HT1080 (cell line): ENCODE data around the gene ITPRIPL2. TPM values are rescaled to one million over a fixed set of nuclear protein-coding genes. Genes with fewer than 3 reads are reported as not detected.

Experiments
- DNase-seq: peaks from one replicate; pipeline ENCODE4 v3.0.0-alpha.2; 2015; ENCODE audit warnings: low read depth
- polyA plus RNA-seq, 2 experiments: library from polyadenylated mRNA; depleted of rRNA; stranded (reverse); fragments of >200 nt; gene quantifications; 2 replicates each; pipeline ENCODE4 v1.2.3, GENCODE V29; 2015
- total RNA-seq: library from RNA; depleted of rRNA; stranded (reverse); fragments of >200 nt; shearing (Covaris generic); gene quantifications from 2 replicates; pipeline ENCODE4 v1.2.3, GENCODE V29; 2014; rRNA removed

The ITPRIPL2 gene
- 22.0 and 29.0 TPM in 2 replicates for total RNA-seq
- 17.0 and 19.3 TPM in 2 replicates for polyA plus RNA-seq (2015; cell fraction: cytosol; rRNA removed)
- 25.6 and 28.6 TPM in 2 replicates for polyA plus RNA-seq (2015; cell fraction: nucleus; rRNA removed)

DNA sequence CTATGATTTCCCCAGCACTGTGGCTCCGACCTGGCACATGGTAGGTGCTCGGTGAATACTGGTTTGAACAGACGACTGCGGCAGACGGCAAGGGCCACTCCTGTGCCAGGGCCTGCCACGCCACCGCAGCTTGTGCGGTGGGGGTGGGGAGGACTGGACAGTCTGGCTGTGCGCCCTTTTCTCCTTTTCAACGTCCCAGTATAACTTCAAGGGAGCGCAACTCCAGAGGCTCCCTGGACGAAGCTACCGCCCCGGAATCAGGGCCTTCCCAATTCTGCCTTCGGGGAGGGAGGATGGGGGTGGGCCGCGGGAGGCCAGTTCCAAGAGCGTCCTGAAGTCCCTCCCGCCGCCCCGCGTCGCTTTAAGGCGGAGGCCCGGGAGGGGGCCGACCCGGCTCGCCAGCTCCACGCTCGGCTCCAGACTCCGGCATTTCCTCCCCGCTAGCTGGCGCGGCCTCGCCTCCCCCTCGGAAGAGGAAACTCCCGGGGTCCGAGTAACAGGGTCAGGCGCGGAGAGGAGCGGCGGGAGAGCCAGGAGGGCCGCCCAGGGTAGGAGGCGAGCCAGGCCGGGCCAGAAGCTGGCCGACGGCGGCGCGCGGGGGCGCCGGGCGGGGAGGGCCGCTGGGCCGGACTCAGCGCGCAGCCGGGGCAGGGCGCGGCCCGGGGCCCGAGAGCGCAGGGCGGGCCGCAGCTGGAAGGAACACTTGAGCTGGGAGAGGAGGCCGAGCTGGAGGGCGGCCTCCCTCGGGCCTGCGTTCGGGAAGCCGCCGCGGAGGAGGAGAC lies at the start of gene ITPRIPL2:
ITPRIPL2 (plus strand) TSS at position 388 of the 782 bp plus-strand sequence. CDS start 498 bp downstream, outside the sequence.
- peak; percentile 80 for DNase-seq

DNA sequence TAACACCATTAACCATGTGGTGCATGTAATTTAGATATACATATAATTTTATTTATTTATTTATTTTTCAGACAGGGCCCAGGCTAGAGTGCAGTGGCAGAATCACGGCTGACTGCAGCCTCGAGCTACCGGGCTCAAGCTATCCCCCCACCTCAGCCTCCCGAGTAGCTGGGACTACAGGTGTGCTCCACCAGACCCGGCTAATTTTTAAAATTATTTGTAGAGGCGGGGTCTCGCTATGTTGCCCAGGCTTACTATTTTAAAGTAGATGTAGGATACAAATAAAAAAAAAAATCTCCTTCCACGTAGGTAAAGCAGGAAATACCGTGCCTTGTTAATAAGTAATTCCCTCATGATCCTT lies 46.8 kb upstream of the ITPRIPL2 start:
- DNase-seq: no peak

DNA sequence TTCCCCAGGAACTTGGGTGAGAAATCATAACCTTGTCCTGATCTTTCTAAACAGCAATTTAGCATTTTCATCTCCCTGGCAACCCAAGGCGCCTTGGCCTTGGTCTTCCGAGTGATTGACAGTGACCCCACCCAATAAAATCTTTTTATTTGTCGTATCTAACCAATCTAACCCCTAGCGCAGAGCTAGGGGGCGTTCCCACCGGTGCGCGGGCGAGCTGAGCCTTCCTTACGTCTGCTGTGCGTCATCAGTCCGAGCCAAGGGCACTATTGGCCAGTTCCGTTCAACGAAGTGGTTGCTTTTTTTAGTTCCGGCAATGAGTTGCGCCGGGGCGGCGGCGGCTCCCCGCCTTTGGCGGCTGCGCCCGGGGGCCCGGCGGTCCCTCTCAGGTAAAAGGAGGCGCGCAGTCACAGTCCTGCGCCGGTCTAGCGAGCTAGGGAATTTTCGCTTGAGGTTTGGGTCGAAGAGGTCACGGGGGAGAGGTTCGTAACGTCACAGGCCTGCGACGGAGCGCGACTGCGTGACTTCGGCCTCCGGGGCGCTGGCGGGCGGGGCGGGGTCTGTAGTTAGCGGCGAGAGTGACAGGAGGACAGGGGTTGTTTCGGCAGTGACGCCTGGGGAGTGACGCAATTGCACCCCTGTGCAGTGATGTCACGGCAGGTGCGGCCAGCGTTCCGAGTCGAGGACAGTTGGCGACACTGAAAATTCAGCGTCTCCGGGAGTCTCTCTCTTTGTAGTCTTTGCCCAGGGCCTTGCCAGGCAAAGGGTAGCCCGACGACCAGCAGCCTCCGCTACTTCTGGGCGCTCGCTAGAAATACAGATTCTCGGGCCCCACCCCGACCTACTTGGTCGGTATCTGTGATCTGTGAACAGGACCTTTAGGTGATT lies 46.2 kb upstream of the ITPRIPL2 start, which contains the start of gene COQ7:
COQ7 (plus strand) TSS at position 266 of the 888 bp plus-strand sequence; CDS start at position 317, 51 bp downstream.
- peak; percentile 99 for DNase-seq

DNA sequence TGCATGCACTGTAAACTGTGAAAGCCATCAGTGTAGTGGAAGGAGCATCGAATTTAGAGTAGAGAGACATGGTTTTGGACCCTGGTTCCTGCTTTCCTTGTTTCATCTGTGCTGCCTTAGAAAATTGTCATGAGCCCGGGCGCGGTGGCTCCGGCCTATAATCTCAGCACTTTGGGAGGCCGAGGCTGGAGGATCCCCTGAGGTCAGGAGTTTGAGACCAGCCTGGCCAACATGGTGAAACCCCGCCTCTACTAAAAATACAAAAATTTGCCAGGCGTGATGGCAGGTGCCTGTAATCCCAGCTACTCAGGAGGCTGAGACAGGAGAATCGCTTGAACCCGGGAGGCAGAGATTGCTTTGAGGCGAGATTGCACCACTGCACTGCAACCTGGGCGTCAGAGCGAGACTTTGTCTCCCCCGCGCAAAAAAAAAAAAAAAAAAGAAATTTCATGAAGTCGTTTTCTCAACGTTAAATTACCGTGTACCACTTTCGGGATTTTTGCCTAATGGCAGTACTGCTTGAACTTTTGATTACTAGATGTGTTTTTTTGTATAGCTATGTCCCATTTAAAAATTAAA lies 45.4 kb upstream of the ITPRIPL2 start:
- DNase-seq: no peak

DNA sequence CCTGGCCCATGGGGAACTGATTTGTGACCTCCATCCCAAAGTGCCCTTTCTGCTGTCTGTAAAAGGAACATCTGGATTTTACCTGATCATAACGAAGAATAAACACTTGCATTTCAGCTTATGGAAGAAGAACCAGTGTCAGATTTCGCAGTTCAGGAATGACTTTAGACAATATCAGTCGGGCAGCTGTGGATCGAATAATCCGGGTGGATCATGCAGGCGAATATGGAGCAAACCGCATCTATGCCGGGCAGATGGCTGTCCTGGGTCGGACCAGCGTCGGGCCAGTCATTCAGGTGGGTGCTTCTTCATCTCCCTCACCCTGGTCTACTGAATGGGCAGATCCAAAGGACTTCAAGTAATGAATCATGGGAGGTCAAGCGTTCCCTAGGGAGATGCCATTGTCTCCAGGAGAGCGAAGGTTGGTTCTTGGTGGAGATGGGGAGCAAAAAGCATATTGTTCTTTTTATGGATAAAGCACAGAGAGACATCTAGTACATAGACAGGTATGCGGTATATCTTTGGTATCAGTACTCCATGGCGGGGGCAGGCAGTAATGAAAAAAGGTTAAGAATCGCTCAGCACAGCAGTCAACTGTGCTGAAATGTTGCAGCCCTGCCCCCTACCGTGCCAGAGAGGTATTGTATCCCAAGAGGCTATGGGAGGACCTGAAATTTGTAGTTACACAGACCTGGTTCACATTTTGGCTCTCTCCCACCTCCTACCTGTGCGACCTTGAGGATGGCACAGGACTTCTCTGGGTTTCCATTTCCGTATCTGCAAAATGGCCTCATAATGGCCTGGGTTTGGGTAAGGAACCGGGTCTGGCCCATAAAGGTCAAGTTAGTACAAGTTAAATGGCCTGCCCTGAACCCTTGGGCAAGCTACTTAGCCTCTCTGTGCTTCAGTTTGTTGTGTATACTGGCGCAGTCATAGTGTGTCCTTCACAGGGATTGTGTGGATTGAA lies 41.7 kb upstream of the ITPRIPL2 start:
- peak; percentile 33 for DNase-seq

DNA sequence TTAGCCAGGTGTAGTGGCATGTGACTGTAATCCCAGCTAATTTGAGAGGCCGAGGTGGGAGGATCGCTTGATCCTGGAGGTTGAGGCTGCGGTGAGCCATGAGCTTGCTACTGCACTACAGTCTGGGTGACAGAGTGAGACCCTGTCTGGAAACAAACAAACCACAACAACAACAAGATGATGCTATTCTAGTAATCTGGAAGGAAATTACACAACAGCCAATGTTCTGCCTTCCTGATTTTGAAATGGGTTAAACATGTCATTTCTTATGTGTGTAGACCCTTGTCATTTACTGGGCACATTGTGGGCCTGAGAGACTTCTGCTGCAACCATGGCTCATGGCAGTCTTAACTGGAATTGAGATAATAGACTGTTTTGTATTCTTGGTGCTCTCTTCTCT lies 40.4 kb upstream of the ITPRIPL2 start:
- no peak for DNase-seq

DNA sequence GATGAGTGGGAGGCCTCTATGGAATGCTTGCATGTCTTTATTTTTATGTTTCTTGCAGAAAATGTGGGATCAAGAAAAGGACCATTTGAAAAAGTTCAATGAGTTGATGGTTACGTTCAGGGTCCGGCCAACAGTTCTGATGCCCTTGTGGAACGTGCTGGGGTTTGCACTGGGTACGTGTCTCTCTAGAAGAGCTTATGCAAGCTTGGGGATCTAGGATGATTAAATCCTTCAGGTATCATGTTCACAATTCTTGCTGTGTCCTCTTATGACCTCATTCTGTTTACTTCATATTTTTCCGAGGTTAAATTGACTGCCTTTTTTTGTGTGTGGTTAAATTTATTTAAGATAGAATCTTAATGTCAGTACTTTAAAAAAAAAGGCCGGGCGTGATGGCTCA lies 39.9 kb upstream of the ITPRIPL2 start:
- DNase-seq: no peak

DNA sequence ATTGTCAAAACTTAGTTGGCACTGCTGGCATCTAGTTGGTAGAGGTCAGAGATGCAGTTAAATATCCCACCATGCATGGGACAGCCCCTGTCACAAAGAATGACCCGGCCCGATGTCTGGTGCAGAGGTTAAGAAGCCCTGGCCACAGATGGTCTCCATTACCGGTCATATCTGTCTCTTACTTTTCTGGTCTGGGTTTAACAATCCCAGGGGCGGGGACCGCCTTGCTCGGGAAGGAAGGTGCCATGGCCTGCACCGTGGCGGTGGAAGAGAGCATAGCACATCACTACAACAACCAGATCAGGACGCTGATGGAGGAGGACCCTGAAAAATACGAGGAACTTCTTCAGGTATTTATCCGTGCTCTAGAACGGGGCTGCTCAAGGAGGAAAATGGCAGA lies 38.3 kb upstream of the ITPRIPL2 start:
- DNase-seq: no peak

DNA sequence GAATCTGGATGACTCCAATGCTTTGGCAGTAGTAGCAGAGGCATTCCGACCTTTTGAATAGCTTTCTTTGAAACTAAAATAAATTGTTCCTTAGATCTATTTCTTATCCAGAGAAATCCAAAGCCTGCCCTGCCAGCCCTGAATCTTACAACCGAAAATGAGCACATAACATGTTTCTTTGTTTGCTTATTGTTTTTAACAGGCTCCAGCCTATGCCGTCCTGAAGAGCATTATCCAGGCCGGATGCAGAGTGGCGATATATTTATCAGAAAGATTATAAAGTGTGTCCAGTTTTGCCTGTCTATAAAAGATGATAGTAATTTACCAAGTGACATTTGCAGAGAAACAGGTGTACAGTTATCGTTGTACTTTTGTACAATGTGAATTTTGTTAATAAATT lies 35.9 kb upstream of the ITPRIPL2 start:
- no peak for DNase-seq

GRCh38 chr16:19083670-19084069 lies 30.1 kb upstream of the ITPRIPL2 start:
- DNase-seq: no peak

DNA sequence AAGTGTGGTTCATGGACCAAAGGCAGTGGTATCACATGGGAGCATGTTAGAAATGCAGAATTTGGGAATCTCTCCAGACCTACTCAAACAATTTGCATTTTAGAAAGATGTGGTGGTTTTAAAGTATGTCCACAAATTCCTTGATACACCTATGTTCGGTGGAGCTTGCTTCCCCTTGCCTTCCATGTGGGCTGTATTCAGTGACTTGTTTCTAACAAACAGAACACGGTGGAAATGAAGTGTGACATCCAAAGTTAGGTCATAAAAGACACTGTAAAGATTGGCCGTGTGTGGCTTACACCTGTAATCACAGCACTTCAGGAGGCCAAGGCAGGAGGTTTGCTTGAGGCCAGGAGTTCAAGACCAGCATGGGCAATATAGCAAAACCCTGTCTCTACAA lies 29.6 kb upstream of the ITPRIPL2 start:
- no peak for DNase-seq

DNA sequence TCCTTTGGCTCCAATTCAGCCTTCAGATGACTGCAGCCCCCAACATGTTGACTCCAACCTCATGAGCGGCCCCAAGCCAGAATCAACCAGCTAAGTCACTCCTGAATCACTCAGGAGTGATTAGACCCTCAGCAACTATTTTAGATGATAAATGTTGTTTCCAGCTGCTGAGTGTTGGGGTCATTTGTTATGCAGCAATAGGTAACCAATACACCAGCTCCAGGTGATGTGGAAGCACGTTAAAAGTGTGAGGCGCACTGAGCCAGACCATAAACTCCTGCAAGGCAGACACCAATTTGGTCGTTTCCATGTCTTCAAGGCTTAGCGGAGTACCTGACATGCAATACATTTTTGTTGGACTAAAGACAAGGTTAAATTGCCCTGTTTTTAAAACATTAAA lies 28.9 kb upstream of the ITPRIPL2 start:
- no peak for DNase-seq

GRCh38 chr16:19085679-19086200 lies 28.0 kb upstream of the ITPRIPL2 start:
- DNase-seq: no peak

DNA sequence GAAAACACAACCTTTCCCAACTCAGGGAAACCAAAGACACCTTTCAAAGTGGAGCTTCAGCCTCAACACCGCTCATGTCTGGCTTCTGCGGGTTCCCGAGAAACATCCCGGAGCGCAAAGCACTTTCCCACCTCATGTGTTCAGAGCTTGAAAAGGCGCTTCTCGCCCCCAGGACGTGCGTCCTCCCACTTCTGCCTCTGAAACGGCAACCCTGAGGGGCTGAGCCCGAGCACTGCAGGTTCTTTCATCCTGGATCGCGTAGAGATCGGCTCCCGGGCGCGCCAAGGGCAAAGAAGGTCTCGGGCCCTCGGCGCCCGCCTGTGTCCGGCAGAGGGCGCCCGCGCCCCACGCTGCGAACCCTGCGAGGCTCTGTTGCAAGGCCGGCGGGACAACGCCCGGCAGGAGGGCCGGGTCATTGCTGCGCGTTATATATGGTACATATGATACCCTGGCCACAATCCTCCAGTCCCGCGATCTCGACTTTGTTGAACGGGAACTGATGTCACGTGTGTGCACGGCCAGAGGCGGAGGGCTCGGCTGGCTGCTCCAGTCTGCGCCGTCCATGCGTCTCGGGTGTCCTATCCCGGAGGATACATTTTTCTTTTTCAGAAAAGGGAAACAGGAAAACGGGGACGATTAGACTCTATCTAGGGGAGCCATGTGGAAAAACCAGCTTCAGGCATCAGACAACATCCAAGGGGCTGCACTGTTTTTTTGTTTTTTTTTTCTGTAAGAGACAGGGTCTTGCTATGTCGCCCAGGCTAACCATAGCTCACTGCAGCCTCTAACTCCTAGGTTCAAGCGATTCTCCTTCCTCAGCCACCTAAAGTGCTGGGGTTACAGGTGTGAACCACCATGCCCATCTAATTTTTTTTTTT lies 27.2 kb upstream of the ITPRIPL2 start:
- DNase-seq: peak; percentile 93

- DNase-seq: no peak
Measured at GRCh38 chr16:19088341-19088916, 25.3 kb upstream of the ITPRIPL2 start.

GRCh38 chr16:19089410-19089955 lies 24.3 kb upstream of the ITPRIPL2 start:
- no peak for DNase-seq

DNA sequence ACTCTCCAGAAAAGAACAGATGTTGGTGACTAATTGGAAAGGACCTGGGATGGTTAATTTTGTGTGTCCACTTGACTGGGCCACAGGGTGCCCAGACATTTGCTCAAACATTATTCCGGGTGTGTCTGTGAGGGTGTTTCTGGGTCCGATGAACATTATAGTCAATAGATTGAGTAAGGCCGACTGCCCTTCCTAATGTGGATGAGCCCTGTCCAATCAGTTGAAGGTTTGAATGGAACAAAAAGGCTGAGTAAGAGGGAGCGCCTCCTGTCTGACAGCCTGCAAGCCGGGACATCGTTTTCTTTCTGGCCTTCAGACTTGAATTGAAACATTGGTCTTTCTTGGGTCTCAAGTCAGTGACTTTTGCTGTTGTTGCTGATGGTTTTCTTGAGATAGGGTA lies 22.8 kb upstream of the ITPRIPL2 start:
- no peak for DNase-seq

DNA sequence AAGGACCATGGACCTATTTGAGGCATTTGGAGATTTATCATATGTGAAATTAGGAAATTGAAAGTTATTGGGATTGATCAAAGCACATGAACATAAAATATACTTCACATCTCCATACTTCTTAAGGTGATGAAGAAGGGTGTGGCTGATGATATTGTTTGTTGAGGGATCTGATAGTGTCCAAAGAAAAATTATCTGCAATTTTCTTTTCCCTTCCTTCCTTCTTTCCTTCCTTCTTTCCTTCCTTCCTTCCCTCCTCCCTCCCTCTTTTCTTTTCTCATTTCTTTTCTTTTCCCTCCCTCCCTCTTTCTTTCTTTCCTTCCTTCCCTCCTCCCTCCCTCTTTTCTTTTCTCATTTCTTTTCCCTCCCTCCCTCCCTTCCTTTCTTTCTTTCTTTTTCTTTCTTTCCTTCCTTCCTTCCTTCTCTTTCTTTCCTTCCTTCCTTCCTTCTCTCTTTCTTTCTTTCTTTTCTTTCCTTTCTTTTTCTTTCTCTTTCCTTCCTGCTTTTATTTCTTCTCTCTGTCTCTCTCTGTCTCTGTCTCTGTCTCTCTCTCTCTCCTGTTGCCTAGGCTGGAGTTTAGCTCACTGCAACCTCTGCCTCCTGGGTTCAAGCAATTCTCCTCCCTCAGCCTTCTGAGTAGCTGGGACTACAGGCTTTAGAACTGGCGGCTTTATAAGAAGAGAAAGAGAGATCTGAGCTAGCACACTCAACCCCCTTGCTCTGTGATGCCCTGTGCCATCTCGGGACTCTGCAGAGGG lies 20.9 kb upstream of the ITPRIPL2 start:
- DNase-seq: no peak
